Pulmonary artery endothelial cell (primary cell): ENCODE data around the gene PATE3. TPM values are rescaled to one million over a fixed set of nuclear protein-coding genes. Genes with fewer than 3 reads are reported as not detected.

Experiments
- total RNA-seq: library from RNA; depleted of rRNA; stranded (reverse); fragments of >200 nt; gene quantifications from 2 replicates; pipeline ENCODE4 v1.2.3, GENCODE V29; 2014

Gene PATE3
- total RNA-seq, 1 donor from 2014 or later: not detected

Other genes starting within 250 kb of the PATE3 start
- gene EI24, start 218.7 kb upstream of the PATE3 start, total RNA-seq: 173 and 185 TPM in 2 replicates
- 234 and 366 TPM in 2 replicates for gene STT3A, start 195.3 kb upstream of the PATE3 start, total RNA-seq
- 36.1 and 56.6 TPM in 2 replicates for gene CHEK1, start 163.0 kb upstream of the PATE3 start, total RNA-seq
- not detected in 2 replicates for gene ACRV1, start 107.3 kb upstream of the PATE3 start, total RNA-seq
- not detected in 2 replicates for gene PATE1, start 41.8 kb upstream of the PATE3 start, total RNA-seq
- 0.07 and 0.28 TPM in 2 replicates for gene PATE2, start 9.3 kb upstream of the PATE3 start, total RNA-seq
- not detected in 2 replicates for gene PATE4, start 45.2 kb downstream of the PATE3 start, total RNA-seq
- gene HYLS1, start 99.5 kb downstream of the PATE3 start, total RNA-seq: 8.6 and 12.4 TPM in 2 replicates
- gene PUS3, start 115.1 kb downstream of the PATE3 start, total RNA-seq: 13.9 and 14.4 TPM in 2 replicates
- gene DDX25, start 116.4 kb downstream of the PATE3 start, total RNA-seq: not detected in 2 replicates
- gene VSIG10L2, start 157.9 kb downstream of the PATE3 start, total RNA-seq: not detected in 2 replicates